ENCODE results near the gene RGS6.

DNA sequence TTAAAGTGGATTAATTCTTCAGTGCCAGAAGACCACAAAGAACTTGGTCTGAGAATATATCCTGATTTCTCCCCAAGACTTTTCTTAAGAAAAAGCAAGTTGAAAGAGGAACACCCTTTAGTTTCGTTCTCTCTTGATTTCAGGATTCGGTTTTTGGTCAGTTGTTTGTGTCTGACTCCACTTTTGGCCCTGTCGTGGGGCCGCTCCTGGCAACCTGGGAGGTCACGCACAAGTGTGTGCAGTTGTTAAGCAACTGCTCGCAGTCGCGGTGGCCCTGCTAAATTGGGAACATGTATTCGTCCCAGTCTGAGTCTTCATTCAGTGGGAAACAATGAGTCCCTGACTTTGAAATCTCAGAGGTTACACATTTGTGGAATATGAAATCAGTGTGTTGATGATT, 68.7 kb downstream of the RGS6 start:
- TF ChIP-seq, protein P1, sequence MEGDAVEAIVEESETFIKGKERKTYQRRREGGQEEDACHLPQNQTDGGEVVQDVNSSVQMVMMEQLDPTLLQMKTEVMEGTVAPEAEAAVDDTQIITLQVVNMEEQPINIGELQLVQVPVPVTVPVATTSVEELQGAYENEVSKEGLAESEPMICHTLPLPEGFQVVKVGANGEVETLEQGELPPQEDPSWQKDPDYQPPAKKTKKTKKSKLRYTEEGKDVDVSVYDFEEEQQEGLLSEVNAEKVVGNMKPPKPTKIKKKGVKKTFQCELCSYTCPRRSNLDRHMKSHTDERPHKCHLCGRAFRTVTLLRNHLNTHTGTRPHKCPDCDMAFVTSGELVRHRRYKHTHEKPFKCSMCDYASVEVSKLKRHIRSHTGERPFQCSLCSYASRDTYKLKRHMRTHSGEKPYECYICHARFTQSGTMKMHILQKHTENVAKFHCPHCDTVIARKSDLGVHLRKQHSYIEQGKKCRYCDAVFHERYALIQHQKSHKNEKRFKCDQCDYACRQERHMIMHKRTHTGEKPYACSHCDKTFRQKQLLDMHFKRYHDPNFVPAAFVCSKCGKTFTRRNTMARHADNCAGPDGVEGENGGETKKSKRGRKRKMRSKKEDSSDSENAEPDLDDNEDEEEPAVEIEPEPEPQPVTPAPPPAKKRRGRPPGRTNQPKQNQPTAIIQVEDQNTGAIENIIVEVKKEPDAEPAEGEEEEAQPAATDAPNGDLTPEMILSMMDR (conservative IDR thresholded peaks at IDR 0.05), result no peak
- no peak for TF ChIP-seq ZFX (IDR thresholded peaks at IDR 0.05)
